GM19238 (cell line): Measurements from ENCODE around the gene GLIPR2.
"Not testable (repeated sequence)": the region's sequence is repeated elsewhere in the genome, so short reads cannot be mapped to it uniquely, and the experiment has no call there.

Experiments
- DNase-seq: peaks from one replicate; pipeline ENCODE4 v3.0.0; 2011; ENCODE audit warnings: low spot score; ENCODE audit not compliant: insufficient read length

GLIPR2 gene

DNA sequence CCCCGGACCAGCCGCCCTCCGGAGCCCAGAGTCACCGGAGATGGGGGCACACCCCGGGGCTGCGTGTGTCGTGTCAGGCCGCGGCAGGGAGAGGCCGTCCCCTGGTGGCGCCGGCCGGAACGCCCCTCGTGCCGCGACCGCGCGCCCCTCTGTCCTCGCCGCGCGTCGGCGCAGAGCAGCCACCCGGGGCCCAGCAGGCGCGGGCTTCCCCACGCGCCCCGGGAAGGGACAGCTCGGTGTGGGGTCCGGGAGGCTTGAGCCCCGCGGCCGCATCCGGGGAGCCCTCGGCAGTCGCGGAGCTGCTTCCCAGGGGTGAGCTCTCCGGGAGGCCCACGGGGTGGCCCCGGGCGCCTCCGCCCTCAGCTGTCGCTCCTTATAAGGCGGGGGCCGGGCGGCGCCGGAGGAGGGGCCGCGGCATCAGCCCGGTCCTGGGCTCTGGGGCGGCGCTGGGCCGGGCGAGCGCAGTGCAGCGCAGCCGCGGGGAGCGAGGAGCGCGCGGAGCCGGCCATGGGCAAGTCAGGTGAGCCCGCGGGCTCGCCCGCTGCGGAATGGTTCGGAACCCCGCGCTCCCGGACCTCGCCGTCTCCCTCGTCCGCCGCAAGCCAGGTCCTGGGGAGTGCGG, at the start of gene GLIPR2:
Gene GLIPR2 (plus strand): TSS at position 462 of the 622 bp plus-strand sequence. CDS start 46 bp downstream, at position 508.
- DNase-seq = peak; percentile 89

GRCh38 chr9:36087054-36087453, 49.5 kb upstream of the GLIPR2 start:
- not testable (repeated sequence) for DNase-seq

- no peak for DNase-seq
These were observed 48.5 kb upstream of the GLIPR2 start for GRCh38 chr9:36088020-36088419.

DNA sequence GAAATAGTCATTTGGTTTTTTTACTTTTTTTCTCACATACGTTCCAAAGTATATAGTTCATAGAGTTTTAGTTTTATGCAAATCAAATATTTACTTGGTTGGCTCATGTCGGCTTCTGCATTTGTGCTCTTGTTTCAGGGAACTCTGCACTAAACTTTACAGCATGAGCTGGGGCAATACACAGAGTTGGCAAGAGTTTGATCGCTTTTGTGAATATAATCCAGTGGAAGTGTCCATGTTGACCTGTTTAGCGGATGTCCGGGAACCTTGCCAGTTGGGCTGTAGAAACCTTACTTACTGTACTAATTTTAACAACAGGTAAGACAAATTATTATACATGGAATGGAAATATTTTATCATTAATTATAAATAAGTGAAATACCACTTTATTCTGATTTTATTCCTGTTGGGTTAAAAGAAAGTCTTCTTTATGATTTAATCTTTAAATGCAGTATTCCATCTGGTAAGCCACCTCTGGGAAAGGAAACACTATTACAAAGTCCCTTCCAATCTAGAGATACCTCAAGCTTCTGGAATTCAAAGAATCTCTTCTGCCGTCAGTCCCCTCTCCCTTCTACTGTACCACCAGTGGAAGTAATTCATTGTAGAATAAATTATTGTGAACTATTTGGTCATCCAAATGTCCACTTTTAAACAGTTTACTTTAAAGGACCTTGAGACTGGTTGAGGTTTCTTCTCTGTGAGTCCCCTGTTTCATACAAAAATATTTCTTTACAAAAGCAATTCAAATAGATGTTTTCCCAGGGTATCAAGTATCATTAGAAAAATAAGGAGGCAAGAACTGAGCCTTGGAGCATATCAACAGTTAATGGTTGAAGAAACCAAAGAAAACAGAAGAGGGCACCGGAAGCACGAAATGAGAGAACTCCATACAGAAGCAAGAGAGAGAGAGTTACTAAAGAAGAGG, 45.2 kb upstream of the GLIPR2 start:
- no peak for DNase-seq

DNA sequence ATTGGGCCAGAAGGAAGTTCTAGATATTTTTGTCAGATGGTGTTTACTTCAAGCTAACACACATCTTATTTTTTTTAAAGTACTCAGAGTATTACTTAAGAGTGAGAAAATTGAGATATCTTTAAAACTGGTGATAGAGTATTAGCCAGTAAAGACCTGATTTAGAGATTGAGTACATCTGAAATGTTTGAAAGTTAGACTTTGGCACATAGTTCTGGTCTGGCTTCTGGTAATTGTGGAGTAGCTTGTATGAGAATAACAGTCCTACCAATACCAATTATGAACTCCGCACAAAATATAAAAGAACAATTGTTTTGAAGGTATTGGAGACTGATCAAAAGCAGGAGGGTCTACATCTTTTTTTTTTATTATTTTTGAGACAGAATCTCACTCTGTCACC, 44.5 kb upstream of the GLIPR2 start:
- DNase-seq = no peak

DNA sequence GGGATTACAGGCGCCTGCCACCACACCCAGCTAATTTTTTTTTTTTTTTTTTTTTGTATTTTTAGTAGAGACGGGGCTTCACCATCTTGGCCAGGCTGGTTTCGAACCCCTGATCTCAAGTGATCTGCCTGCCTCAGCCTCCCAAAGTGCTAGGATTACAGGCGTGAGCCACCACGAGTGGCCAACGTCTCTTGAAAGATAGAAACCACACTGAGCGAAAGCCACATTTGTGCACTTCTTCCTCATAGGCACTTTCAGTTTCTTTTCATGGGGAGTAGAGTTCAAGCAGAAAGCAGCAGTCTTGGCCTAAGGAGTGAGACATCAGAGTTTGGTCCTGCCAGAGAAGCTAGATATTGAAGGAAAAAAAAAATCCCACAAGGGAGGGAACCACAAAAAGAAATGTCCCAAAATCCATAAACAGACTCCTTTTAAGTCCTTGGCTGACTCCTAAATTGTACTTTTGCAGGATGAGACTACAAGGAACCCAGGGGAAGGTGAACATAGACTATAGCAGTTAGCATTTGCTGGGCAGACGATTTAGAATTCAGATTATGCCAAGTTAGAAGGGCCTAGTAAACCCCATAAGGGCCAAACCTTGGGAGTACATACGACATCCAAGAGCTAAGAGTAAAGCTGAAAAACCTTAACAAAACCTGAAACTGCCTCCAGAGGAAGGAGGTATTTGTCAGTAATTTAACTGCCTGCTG, 43.9 kb upstream of the GLIPR2 start:
- DNase-seq = peak; percentile 29

DNA sequence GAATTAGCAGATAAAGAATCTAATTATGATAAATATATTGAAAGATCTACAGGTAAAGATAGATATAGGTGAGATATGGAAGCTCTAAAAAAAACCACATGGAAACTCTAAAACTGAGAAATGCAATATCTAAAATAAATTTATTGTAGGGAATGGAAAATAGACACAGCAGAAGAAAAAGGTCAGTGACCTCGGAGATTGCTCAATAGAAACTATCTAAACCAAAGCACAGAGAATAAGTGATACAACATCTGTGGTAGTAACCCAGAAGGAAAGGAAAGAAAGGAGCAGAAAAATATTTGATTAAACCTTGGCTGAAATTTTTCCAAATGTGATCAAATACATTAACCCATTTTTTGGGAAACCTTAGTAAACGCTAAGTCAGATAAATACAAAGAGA, 43.1 kb upstream of the GLIPR2 start:
- DNase-seq = no peak

GRCh38 chr9:36099718-36100117, 36.8 kb upstream of the GLIPR2 start:
- DNase-seq = no peak

DNA sequence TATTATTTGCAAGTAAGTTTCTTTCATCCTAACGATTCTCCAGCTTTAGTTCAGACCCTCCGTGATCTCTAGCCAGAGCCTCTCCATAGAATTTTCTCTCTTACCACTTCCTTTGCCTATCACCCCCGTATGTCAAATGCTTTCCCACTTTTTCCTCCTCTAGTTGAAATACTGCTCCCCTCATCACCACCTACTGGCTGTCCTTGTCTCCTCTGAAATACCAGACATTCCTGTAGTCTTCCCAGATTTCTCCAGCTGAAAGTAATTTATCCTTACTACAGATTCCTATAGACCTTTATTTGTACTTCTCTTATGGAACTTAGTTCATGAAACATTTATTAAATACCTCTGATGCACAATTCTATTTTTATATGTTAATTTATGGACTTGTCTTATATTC, 36.0 kb upstream of the GLIPR2 start:
- no peak for DNase-seq

DNA sequence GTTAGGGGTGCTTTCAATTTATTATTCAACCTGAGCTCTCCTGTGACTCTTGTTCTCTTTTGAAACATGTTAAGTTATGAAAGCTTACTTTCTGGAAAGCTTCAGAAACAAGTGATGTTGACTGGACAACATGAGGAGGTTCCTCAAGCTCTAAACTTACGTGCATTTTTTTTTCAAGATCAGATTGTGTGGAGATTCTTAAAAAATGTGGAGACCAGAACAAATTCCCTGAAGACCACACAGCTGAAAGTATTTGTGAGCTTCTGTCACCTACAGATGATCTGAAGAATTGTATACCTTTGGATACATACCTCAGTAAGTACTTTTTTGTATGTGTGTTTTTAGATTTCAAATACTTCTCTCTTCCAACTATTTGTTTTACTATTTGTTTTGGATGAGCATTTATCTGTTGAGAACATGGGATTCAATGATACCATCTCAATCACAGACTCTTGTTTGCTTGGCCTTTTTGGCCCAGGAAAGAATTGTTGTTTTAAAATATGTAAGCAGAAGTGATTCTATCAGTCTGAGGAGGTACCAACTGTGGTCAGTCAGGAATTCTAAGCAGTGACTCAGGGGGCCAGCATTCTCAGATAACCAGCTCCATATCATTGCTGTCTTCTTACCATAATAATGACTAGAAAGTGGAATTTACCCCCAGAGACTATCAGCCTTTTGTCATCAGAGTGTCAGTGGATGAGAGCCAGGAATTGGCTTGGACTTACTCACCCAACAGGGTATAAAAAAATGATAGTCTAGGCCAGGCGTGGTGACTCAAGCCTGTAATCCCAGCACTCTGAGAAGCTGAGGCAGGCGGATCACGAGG, 34.4 kb upstream of the GLIPR2 start:
- DNase-seq = no peak

- DNase-seq = peak; percentile 44
These were observed 33.6 kb upstream of the GLIPR2 start for GRCh38 chr9:36102742-36103495.

DNA sequence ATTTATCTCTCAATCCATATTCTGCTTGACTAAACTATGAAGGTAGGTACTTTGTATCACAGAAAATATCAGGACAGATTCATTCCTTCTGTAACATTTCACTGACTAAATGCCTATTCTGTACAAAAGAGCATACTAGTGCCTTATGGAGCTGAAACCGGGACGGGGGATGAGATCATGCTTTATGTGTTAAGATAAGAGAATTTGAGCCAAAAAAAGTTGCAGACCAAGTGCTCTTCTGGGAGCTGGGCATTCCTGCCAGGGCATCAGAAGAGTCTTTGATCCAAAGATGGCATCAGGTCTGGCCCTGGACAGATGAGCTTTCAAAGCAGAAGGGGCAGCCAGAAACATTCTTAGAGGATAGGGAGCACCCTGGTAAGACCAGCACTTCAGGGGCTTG, 27.5 kb upstream of the GLIPR2 start:
- no peak for DNase-seq

DNA sequence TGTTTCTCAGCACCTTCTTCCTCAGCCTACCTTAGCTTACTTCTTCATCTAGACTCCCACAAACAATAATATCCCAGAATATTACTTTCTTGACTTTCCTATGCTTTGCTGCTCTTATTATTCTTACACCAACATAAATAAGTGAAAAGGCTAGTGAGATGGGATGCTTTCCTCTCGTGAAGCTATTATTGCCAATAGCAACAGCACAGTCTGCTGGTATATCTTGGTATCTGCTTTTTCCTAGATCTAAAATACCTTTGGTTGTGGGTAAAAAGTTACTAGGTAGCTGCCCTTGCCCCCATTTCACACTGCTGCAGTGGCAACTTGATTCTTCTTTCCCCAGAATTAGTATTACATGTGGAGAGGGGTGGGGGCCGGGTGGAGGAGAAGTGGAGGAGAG, 26.1 kb upstream of the GLIPR2 start:
- no peak for DNase-seq

DNA sequence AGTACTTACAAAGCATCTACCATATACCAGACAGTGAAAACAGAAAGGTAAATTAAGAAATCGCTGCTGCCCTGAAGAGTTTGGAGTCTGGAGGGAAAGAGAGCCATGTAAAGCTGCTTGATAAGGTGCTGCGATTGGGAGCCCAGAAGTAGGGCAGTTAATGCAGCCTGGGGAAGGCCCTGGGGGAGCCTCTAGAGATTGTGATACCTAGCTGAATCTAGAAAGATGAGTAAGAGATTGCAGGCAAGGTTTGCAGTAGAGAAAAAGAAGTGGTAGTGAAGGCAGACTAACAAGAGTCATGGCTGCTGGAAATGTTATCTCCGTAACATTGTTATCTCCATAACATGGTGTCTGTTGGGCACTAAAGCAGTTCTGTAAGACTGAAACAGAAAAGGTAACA, 24.0 kb upstream of the GLIPR2 start:
- no peak for DNase-seq

- no peak for DNase-seq
These were observed 22.5 kb upstream of the GLIPR2 start for GRCh38 chr9:36113999-36114398.

- DNase-seq = no peak
These were observed 19.9 kb upstream of the GLIPR2 start for GRCh38 chr9:36116593-36116992.

DNA sequence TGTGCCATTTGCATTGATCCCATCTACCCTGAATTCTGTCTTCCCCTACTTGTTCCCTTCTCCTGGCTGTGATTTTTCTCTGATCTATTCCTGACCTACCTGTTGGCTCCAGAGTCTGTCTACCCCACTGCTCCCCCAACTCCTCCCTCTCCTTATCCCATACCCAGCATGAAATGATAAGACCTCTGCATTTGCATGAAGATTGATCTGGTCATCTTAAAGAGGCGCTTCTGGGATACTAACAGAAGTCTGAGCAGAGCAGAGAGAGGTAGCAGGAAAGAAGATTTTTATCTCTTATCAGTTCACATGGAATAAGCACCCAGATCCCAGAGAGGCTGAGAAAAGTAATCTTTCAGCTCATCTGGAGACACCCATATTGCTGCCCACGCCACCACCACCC, 18.3 kb upstream of the GLIPR2 start:
- DNase-seq = no peak

GRCh38 chr9:36118706-36119105, 17.8 kb upstream of the GLIPR2 start:
- DNase-seq = no peak

DNA sequence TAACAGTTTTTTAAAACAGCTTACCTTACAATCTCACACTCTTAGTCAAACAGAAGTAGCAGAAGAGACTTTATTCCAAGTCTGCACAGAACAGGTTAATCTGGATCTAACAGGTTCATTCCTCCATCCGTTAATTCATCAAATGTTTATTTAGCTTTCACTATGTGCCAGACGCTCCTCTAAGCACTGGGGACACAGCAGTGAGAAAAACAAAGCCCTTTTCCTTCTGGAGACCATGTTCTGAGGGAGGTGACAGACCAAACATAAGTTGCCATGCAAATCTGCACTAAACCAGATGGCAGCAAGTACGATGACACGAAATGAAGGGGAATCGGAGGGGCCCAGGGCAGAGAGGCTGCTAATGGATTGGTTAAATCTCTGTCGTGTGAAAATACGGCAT, 17.1 kb upstream of the GLIPR2 start:
- DNase-seq = no peak

- no peak for DNase-seq
These were observed 15.8 kb upstream of the GLIPR2 start for GRCh38 chr9:36120705-36121104.

- DNase-seq = no peak
These were observed 14.6 kb upstream of the GLIPR2 start for GRCh38 chr9:36121971-36122370.
